B cell (primary cell): Measurements from ENCODE around the gene HS6ST3. TPM values are rescaled to one million over a fixed set of nuclear protein-coding genes. Genes with fewer than 3 reads are reported as not detected.

Experiments used
- ATAC-seq: fragments of 200-7000 bp; cut with Tn5 transposase; one replicate; pipeline ENCODE4 v1.10.0; 2021; ENCODE audit warnings: low read depth, mild to moderate bottlenecking, moderate number of reproducible peaks, moderate library complexity
- CTCF ChIA-PET: fragments of 350-600 bp; sonication (Branson Sonifier 250); formaldehyde crosslinking; loops from one replicate; lab custom pipeline; 2021; ENCODE audit warnings: antibody characterized with exemption, inconsistent platforms; lab: Charles Lee
- POLR2A ChIA-PET: fragments of 350-600 bp; sonication (Branson Sonifier 250); formaldehyde crosslinking; loops from one replicate; lab custom pipeline; 2021; ENCODE audit warnings: antibody characterized with exemption; lab: Charles Lee
- DNase-seq: peaks from one replicate; pipeline ENCODE4 v3.0.0; 2013
- H2AFZ ChIP-seq: 2 replicates; pipeline ENCODE4 v1.6.1; 2012; ENCODE audit warnings: mild to moderate bottlenecking, low read depth, low read length; ENCODE audit not compliant: insufficient read depth, poor library complexity, severe bottlenecking
- H3K27ac ChIP-seq, 2 donors: 1 replicate in 1 of 2; 2 replicates in 1 of 2; pipeline ENCODE4 v1.5.1; 2012 to 2013; ENCODE audit warnings: low read length in 2 of 2, mild to moderate bottlenecking in 2 of 2, moderate library complexity in 1 of 2
- H3K27me3 ChIP-seq, 4 experiments: fragments of 200-600 bp in 1 of 4; sonication (generic) in 1 of 4; replicated peaks in 1 of 4; 1 replicate in 2 of 4; 2 replicates in 2 of 4; pipeline versions ENCODE4 v1.6.1 to v1.7.0; 2013 to 2016; ENCODE audit warnings: low read length in 3 of 4, mild to moderate bottlenecking in 2 of 4, mixed read lengths in 1 of 4, moderate library complexity in 1 of 4; ENCODE audit not compliant: insufficient read depth in 4 of 4, control insufficient read depth in 3 of 4; ENCODE audit errors: control extremely low read depth in 1 of 4
- H3K36me3 ChIP-seq, 2 experiments: replicated peaks in 1 of 2; 1 replicate in 1 of 2; 2 replicates in 1 of 2; pipeline versions ENCODE4 v1.6.1 to v1.7.1; 2013; ENCODE audit warnings: low read length in 1 of 2; ENCODE audit not compliant: insufficient read depth in 2 of 2, control insufficient read depth in 1 of 2; ENCODE audit errors: control extremely low read depth in 1 of 2, extremely low read depth in 1 of 2
- H3K4me1 ChIP-seq, 2 donors: fragments of 200-600 bp in 1 of 2; sonication (generic) in 1 of 2; 1 replicate in 1 of 2; 2 replicates in 1 of 2; pipeline versions ENCODE4 v1.5.1 to v1.6.1; 2013 to 2017; ENCODE audit warnings: low read length in 2 of 2; ENCODE audit not compliant: control insufficient read depth in 2 of 2, insufficient read depth in 2 of 2
- H3K4me2 ChIP-seq: replicated peaks from 2 replicates; pipeline ENCODE3; 2012; ENCODE audit warnings: mild to moderate bottlenecking, low read depth, low read length; ENCODE audit not compliant: poor library complexity, severe bottlenecking
- H3K4me3 ChIP-seq, 5 experiments: fragments of 200-600 bp in 1 of 5; sonication (generic) in 1 of 5; 1 replicate in 3 of 5; 2 replicates in 2 of 5; pipeline versions ENCODE4 v1.5.1 to v1.7.0; 2011 to 2016; ENCODE audit warnings: low read length in 4 of 5, mild to moderate bottlenecking in 4 of 5, low read depth in 2 of 5, control low read depth in 1 of 5, moderate library complexity in 1 of 5; ENCODE audit not compliant: insufficient read depth in 1 of 5; ENCODE audit errors: control extremely low read depth in 1 of 5, extremely low read depth in 1 of 5
- H3K79me2 ChIP-seq: fragments of 200-600 bp; sonication (generic); one replicate; pipeline ENCODE4 v1.6.0; 2016; ENCODE audit warnings: low read length; ENCODE audit not compliant: control insufficient read depth, insufficient read depth
- H3K9ac ChIP-seq: fragments of 200-600 bp; sonication (generic); 2 replicates; pipeline ENCODE4 v1.6.1; 2017; ENCODE audit warnings: mild to moderate bottlenecking, low read length, moderate library complexity
- H3K9me3 ChIP-seq, 3 donors: one replicate each; pipeline versions ENCODE4 v1.6.1 to v1.7.1; 2013; ENCODE audit warnings: low read length in 2 of 3; ENCODE audit not compliant: control insufficient read depth in 2 of 3, insufficient read depth in 1 of 3; ENCODE audit errors: control extremely low read depth in 1 of 3
- H4K20me1 ChIP-seq: 2 replicates; pipeline ENCODE4 v1.6.0; 2012; ENCODE audit warnings: mild to moderate bottlenecking, low read length; ENCODE audit not compliant: insufficient read depth, control insufficient read depth, poor library complexity, severe bottlenecking
- H3K27ac Mint-ChIP-seq: one replicate; pipeline ENCODE4 v1.8.0; 2021; ENCODE audit warnings: mixed read lengths
- H3K27me3 Mint-ChIP-seq: one replicate; pipeline ENCODE4 v1.8.0; 2021; ENCODE audit warnings: mixed read lengths
- H3K4me1 Mint-ChIP-seq: one replicate; pipeline ENCODE4 v1.8.0; 2021; ENCODE audit warnings: mixed read lengths
- H3K4me3 Mint-ChIP-seq: one replicate; pipeline ENCODE4 v1.8.0; 2021; ENCODE audit warnings: mixed read lengths
- H3K9me3 Mint-ChIP-seq: one replicate; pipeline ENCODE4 v1.8.0; 2022; ENCODE audit warnings: mixed read lengths; ENCODE audit not compliant: insufficient read depth
- CTCF ChIP-seq: fragments of 200-600 bp; IDR thresholded peaks from one replicate; pipeline ENCODE4 v1.8.0; 2022; ENCODE audit warnings: antibody characterized with exemption, mild to moderate bottlenecking
- EZH2 ChIP-seq: IDR thresholded peaks from 2 replicates; pipeline ENCODE4 v1.6.1; 2012; ENCODE audit warnings: borderline replicate concordance, low read depth, mild to moderate bottlenecking, moderate library complexity, low read length; ENCODE audit not compliant: insufficient read depth, poor library complexity, severe bottlenecking
- WGBS: methylation state at CpG from one replicate; pipeline ENCODE4 v1.1.5; 2013; ENCODE audit warnings: missing lambda C conversion rate; ENCODE audit not compliant: insufficient coverage; 5-methylcytosine and 5-hydroxymethylcytosine counted together
- intact Hi-C: fragments of 100-400 bp; cut with micrococcal nuclease; formaldehyde crosslinking; loops from one replicate; pipeline ENCODE4 v1.10.0; 2022
- polyA plus RNA-seq: library from polyadenylated mRNA; depleted of rRNA; stranded (reverse); fragments of >200 nt; gene quantifications from 2 replicates; pipeline ENCODE4 v1.2.3, GENCODE V29; 2012
- total RNA-seq, 2 donors: library from RNA; stranded (reverse); fragments of 120-200 nt in 1 of 2; gene quantifications; 1 replicate in 1 of 2; 2 replicates in 1 of 2; pipeline versions ENCODE4 v1.2.3 to v1.2.4, GENCODE V29; 2013 to 2022

Gene HS6ST3
- total and polyA plus RNA-seq, 2 donors (not counting 1 experiment from before 2014, with no cell fraction given), result not detected

GRCh38 chr13:96797136-96797535 lies 707.2 kb downstream of the HS6ST3 start:
- ATAC-seq, result no peak
- Histone ChIP-seq H4K20me1 (no peaks in the 10 kb centered on the region), H3K4me3 (no peak overlapping the region), H3K4me2 (no peak overlapping the region), H3K36me3 (no peaks in the 10 kb centered on the region), H3K9me3 (no peaks in the 10 kb centered on the region), H3K27ac (no peak overlapping the region), H3K9ac (no peak overlapping the region), H3K27me3 (no peaks in the 10 kb centered on the region), H3K79me2 (no peaks in the 10 kb centered on the region), H3K4me1 (no peaks in the 10 kb centered on the region), H2AFZ (no peak overlapping the region)
- CTCF ChIA-PET, result no interaction called here
- H3K9me3 Mint-ChIP-seq, result no peaks in the 10 kb centered on the region
- H3K4me1 Mint-ChIP-seq, result no peaks in the 10 kb centered on the region
- H3K27ac Mint-ChIP-seq, result no peak overlapping the region
- POLR2A ChIA-PET, result no interaction called here
- TF ChIP-seq CTCF (no peak), EZH2 (no peak)
- DNase-seq, result no peak
- no peak overlapping the region for H3K4me3 Mint-ChIP-seq
- H3K27me3 Mint-ChIP-seq, result no peaks in the 10 kb centered on the region
- intact Hi-C loops, result no loop called here
- 88% methylated on average over 1 of the region's 1 CpG for WGBS

- H3K79me2 ChIP-seq, result no peaks in the 10 kb centered on the region
- ChIA-PET CTCF (no interaction called here), POLR2A (no interaction called here)
- no peaks in the 10 kb centered on the region for H3K9me3 ChIP-seq
- no peak overlapping the region for H3K4me3 ChIP-seq
- H3K36me3 ChIP-seq, result no peaks in the 10 kb centered on the region
- DNase-seq (no peak), ATAC-seq (no peak)
- H3K4me2 ChIP-seq, result no peak overlapping the region
- no peak overlapping the region for H2AFZ ChIP-seq
- H3K9me3 Mint-ChIP-seq, result peaks cover 3% of the 10 kb centered on the region
- H3K4me1 Mint-ChIP-seq, result no peaks in the 10 kb centered on the region
- H4K20me1 ChIP-seq, result no peaks in the 10 kb centered on the region
- 80% methylated on average over 1 of the region's 3 CpGs for WGBS
- no peak overlapping the region for H3K27ac ChIP-seq
- H3K4me1 ChIP-seq, result no peaks in the 10 kb centered on the region
- intact Hi-C loops, result no loop called here
- H3K4me3 Mint-ChIP-seq, result no peak overlapping the region
- no peak overlapping the region for H3K9ac ChIP-seq
- H3K27ac Mint-ChIP-seq, result no peak overlapping the region
- H3K27me3 Mint-ChIP-seq, result no peaks in the 10 kb centered on the region
- TF ChIP-seq EZH2, result no peak
- no peak for TF ChIP-seq CTCF
- H3K27me3 ChIP-seq, result no peaks in the 10 kb centered on the region
These were observed 713.7 kb downstream of the HS6ST3 start for GRCh38 chr13:96803456-96804100.
